Ascending aorta (tissue), 2 donors: Measurements from ENCODE around the gene RYR1. TPM values are rescaled to one million over a fixed set of nuclear protein-coding genes. Genes with fewer than 3 reads are reported as not detected.

Experiments used
- DNase-seq, 2 donors: peaks; one replicate each; pipeline ENCODE4 v3.0.0-alpha.2; 2019; ENCODE audit warnings: low spot score in 2 of 2
- H3K27ac ChIP-seq, 2 donors: fragments of 200-600 bp; sonication (generic); one replicate each; pipeline ENCODE4 v1.5.1; 2016 to 2017; ENCODE audit warnings: mild to moderate bottlenecking in 1 of 2
- H3K27me3 ChIP-seq: fragments of 200-600 bp; sonication (generic); one replicate; pipeline ENCODE4 v1.5.1; 2017
- H3K36me3 ChIP-seq, 2 donors: fragments of 200-600 bp; sonication (generic); one replicate each; pipeline ENCODE4 v1.5.1; 2016
- H3K4me1 ChIP-seq, 2 donors: fragments of 200-600 bp; sonication (generic); one replicate each; pipeline ENCODE4 v1.5.1; 2016 to 2017; ENCODE audit warnings: mild to moderate bottlenecking in 1 of 2
- H3K4me3 ChIP-seq, 2 donors: fragments of 200-600 bp; sonication (generic); one replicate each; pipeline ENCODE4 v1.5.1; 2016 to 2017; ENCODE audit warnings: mild to moderate bottlenecking in 1 of 2
- H3K9me3 ChIP-seq, 2 donors: fragments of 200-600 bp; sonication (generic); one replicate each; pipeline ENCODE4 v1.5.1; 2016
- CTCF ChIP-seq, 3 experiments: fragments of 200-600 bp in 2 of 3; fragments of 450-650 bp in 1 of 3; sonication (generic) in 2 of 3; IDR thresholded peaks; one replicate each; pipeline ENCODE4 v1.5.1; 2016 to 2019; ENCODE audit warnings: antibody characterized with exemption in 3 of 3, mild to moderate bottlenecking in 1 of 3, moderate library complexity in 1 of 3
- intact Hi-C: fragments of 100-400 bp; cut with DNase I; formaldehyde crosslinking; loops from one replicate; pipeline ENCODE4 v1.15.1; 2023
- total RNA-seq: library from RNA; depleted of rRNA; stranded (reverse); fragments of >200 nt; gene quantifications from one replicate; pipeline ENCODE4 v1.1.0, GENCODE V29; 2016

The RYR1 gene
- total RNA-seq, 1 donor from 2014 or later = 1.5 TPM

GRCh38 chr19:38559428-38560401 is 126.2 kb downstream of the RYR1 start:
- Histone ChIP-seq H3K27ac (no peak overlapping the region), H3K36me3 (no peaks in the 10 kb centered on the region), H3K9me3 (no peaks in the 10 kb centered on the region), H3K4me1 (no peaks in the 10 kb centered on the region), H3K27me3 (peaks cover 2% of the 10 kb centered on the region), H3K4me3 (no peak overlapping the region)
- TF ChIP-seq CTCF (IDR thresholded peaks at IDR 0.05) = no peak
- intact Hi-C loops = no loop called here
- DNase-seq = no peak

- Histone ChIP-seq H3K36me3 (no peaks in the 10 kb centered on the region), H3K27ac (no peak overlapping the region)
- no peak for DNase-seq
Measured at GRCh38 chr19:38561053-38561606, 127.6 kb downstream of the RYR1 start.

GRCh38 chr19:38561658-38562057 is 128.2 kb downstream of the RYR1 start:
- Histone ChIP-seq H3K4me1 (no peaks in the 10 kb centered on the region), H3K27ac (no peak overlapping the region), H3K9me3 (no peaks in the 10 kb centered on the region), H3K36me3 (no peaks in the 10 kb centered on the region), H3K4me3 (no peak overlapping the region), H3K27me3 (peaks cover 3% of the 10 kb centered on the region)
- no peak for DNase-seq
- no peak for TF ChIP-seq CTCF (IDR thresholded peaks at IDR 0.05)
- intact Hi-C loops = no loop called here

More at GRCh38 chr19:38561053-38561606, 127.6 kb downstream of the RYR1 start:
- no peaks in the 10 kb centered on the region for H3K4me1 ChIP-seq
- no peak for TF ChIP-seq CTCF (IDR thresholded peaks at IDR 0.05)
- no peak overlapping the region for H3K4me3 ChIP-seq
- H3K27me3 ChIP-seq = peaks cover 3% of the 10 kb centered on the region
- no peaks in the 10 kb centered on the region for H3K9me3 ChIP-seq
- intact Hi-C loops = no loop called here

- TF ChIP-seq CTCF (IDR thresholded peaks at IDR 0.05) = no peak
- Histone ChIP-seq H3K4me3 (no peak overlapping the region), H3K27me3 (peaks cover 3% of the 10 kb centered on the region), H3K27ac (no peak overlapping the region), H3K36me3 (no peaks in the 10 kb centered on the region), H3K9me3 (no peaks in the 10 kb centered on the region), H3K4me1 (no peaks in the 10 kb centered on the region)
- intact Hi-C loops = no loop called here
- DNase-seq = no peak
Measured at GRCh38 chr19:38562096-38562495, 128.6 kb downstream of the RYR1 start.

GRCh38 chr19:38563475-38563874 is 130.0 kb downstream of the RYR1 start:
- no peak overlapping the region for H3K27ac ChIP-seq
- H3K36me3 ChIP-seq = no peaks in the 10 kb centered on the region
- DNase-seq = no peak
- H3K4me3 ChIP-seq = no peak overlapping the region
- H3K27me3 ChIP-seq = peaks cover 3% of the 10 kb centered on the region
- no peaks in the 10 kb centered on the region for H3K9me3 ChIP-seq
- intact Hi-C loops = no loop called here
- no peaks in the 10 kb centered on the region for H3K4me1 ChIP-seq
- TF ChIP-seq CTCF (IDR thresholded peaks at IDR 0.05) = no peak
